OCI-LY1 (cell line): ENCODE data around the gene MAGI1.

ENCODE experiments used
- H2AFZ ChIP-seq: fragments of 200-600 bp; sonication (generic), shearing (Covaris generic); 2 replicates; pipeline ENCODE4 v1.6.0; 2014; ENCODE audit warnings: antibody characterized with exemption, mild to moderate bottlenecking, low read length
- H3F3A ChIP-seq: fragments of 200-600 bp; sonication (generic), shearing (Covaris generic); 2 replicates; pipeline ENCODE4 v1.6.0; 2014; ENCODE audit warnings: mild to moderate bottlenecking, antibody characterized with exemption, low read length, moderate library complexity; ENCODE audit not compliant: insufficient read depth
- H3K27ac ChIP-seq: fragments of 200-600 bp; sonication (generic); 2 replicates; pipeline ENCODE4 v1.5.1; 2014; ENCODE audit warnings: low read length, mixed run types, mild to moderate bottlenecking, low read depth; ENCODE audit not compliant: poor library complexity, severe bottlenecking
- H3K27me3 ChIP-seq: fragments of 200-600 bp; sonication (generic); 2 replicates; pipeline ENCODE4 v1.6.0; 2014; ENCODE audit warnings: antibody characterized with exemption, mild to moderate bottlenecking, low read length, moderate library complexity; ENCODE audit not compliant: insufficient read depth
- H3K36me3 ChIP-seq: fragments of 200-600 bp; sonication (generic); 2 replicates; pipeline ENCODE4 v1.6.1; 2014; ENCODE audit warnings: mild to moderate bottlenecking, antibody characterized with exemption, low read length, moderate library complexity, mixed read lengths; ENCODE audit not compliant: insufficient read depth
- H3K4me1 ChIP-seq: fragments of 200-600 bp; sonication (generic); 2 replicates; pipeline ENCODE4 v1.5.1; 2014; ENCODE audit warnings: mild to moderate bottlenecking, low read length, moderate library complexity; ENCODE audit not compliant: insufficient read depth, severe bottlenecking
- H3K4me2 ChIP-seq: fragments of 200-600 bp; sonication (generic), shearing (Covaris generic); 2 replicates; pipeline ENCODE4 v1.6.1; 2014; ENCODE audit warnings: low read length
- H3K4me3 ChIP-seq: fragments of 200-600 bp; sonication (generic); 2 replicates; pipeline ENCODE4 v1.5.1; 2014; ENCODE audit warnings: low read length, low read depth, mild to moderate bottlenecking, mixed read lengths; ENCODE audit not compliant: poor library complexity, severe bottlenecking
- H3K79me2 ChIP-seq: fragments of 200-600 bp; shearing (Covaris generic); 2 replicates; pipeline ENCODE4 v1.6.1; 2016; ENCODE audit warnings: mixed run types, low read length, mixed read lengths; ENCODE audit not compliant: insufficient read depth
- H3K9ac ChIP-seq: fragments of 200-600 bp; sonication (generic), shearing (Covaris generic); 2 replicates; pipeline ENCODE4 v1.6.1; 2014; ENCODE audit warnings: mild to moderate bottlenecking, low read length, mixed read lengths
- H3K9me2 ChIP-seq: fragments of 200-600 bp; sonication (generic), shearing (Covaris generic); 2 replicates; pipeline ENCODE4 v1.6.1; 2014; ENCODE audit warnings: low read depth, mild to moderate bottlenecking, low read length, mixed read lengths
- H3K9me3 ChIP-seq: fragments of 200-600 bp; shearing (Covaris generic); 2 replicates; pipeline ENCODE4 v1.6.1; 2014; ENCODE audit warnings: low read length, mixed read lengths
- H4K20me1 ChIP-seq: fragments of 200-600 bp; sonication (generic), shearing (Covaris generic); 2 replicates; pipeline ENCODE4 v1.6.0; 2016; ENCODE audit warnings: mild to moderate bottlenecking, low read length; ENCODE audit not compliant: insufficient read depth
- EZH2 ChIP-seq: fragments of 200-600 bp; sonication (generic), shearing (Covaris generic); IDR thresholded peaks from 2 replicates; pipeline ENCODE4 v1.8.0; 2017; ENCODE audit warnings: borderline replicate concordance, mixed run types, mild to moderate bottlenecking, antibody characterized with exemption, low read length, moderate library complexity, mixed read lengths
- TF ChIP-seq, protein P1 (sequence below): fragments of 200-600 bp; sonication (generic), shearing (Covaris generic); IDR thresholded peaks from 2 replicates; pipeline ENCODE4 v1.5.1; 2017; ENCODE audit warnings: mild to moderate bottlenecking, antibody characterized with exemption, low read length, moderate library complexity, mixed read lengths

Gene MAGI1

DNA sequence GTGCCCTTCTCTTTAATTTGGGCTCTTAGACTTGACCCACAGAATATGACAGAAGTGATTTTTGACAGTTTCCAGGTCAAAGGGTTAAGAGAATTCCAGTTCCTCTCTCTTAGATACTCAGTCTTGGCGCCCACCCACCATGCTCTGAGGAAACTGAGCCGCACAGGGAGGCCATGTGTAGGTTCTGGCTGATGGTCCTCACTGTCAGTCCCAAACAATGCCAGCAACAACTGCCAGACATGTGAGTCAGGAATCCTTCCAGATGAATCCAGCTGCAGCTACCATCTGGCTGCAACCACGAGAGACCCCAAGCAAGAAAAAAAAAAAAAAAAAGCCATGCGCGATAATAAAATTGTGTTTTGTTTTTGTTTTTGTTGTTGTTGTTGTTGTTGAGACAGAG, 326.6 kb downstream of the MAGI1 start:
- Histone ChIP-seq H3K27ac (no peak overlapping the region), H3K4me3 (no peak overlapping the region), H3K27me3 (no peaks in the 10 kb centered on the region), H3K9me3 (no peaks in the 10 kb centered on the region), H3F3A (no peaks in the 10 kb centered on the region), H3K9me2 (no peaks in the 10 kb centered on the region), H4K20me1 (no peaks in the 10 kb centered on the region), H3K4me2 (no peak overlapping the region), H3K4me1 (no peaks in the 10 kb centered on the region), H3K36me3 (no peaks in the 10 kb centered on the region), H2AFZ (no peak overlapping the region), H3K9ac (no peak overlapping the region), H3K79me2 (no peaks in the 10 kb centered on the region)
- no peak for TF ChIP-seq EZH2
- TF ChIP-seq, protein P1, sequence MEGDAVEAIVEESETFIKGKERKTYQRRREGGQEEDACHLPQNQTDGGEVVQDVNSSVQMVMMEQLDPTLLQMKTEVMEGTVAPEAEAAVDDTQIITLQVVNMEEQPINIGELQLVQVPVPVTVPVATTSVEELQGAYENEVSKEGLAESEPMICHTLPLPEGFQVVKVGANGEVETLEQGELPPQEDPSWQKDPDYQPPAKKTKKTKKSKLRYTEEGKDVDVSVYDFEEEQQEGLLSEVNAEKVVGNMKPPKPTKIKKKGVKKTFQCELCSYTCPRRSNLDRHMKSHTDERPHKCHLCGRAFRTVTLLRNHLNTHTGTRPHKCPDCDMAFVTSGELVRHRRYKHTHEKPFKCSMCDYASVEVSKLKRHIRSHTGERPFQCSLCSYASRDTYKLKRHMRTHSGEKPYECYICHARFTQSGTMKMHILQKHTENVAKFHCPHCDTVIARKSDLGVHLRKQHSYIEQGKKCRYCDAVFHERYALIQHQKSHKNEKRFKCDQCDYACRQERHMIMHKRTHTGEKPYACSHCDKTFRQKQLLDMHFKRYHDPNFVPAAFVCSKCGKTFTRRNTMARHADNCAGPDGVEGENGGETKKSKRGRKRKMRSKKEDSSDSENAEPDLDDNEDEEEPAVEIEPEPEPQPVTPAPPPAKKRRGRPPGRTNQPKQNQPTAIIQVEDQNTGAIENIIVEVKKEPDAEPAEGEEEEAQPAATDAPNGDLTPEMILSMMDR: no peak

DNA sequence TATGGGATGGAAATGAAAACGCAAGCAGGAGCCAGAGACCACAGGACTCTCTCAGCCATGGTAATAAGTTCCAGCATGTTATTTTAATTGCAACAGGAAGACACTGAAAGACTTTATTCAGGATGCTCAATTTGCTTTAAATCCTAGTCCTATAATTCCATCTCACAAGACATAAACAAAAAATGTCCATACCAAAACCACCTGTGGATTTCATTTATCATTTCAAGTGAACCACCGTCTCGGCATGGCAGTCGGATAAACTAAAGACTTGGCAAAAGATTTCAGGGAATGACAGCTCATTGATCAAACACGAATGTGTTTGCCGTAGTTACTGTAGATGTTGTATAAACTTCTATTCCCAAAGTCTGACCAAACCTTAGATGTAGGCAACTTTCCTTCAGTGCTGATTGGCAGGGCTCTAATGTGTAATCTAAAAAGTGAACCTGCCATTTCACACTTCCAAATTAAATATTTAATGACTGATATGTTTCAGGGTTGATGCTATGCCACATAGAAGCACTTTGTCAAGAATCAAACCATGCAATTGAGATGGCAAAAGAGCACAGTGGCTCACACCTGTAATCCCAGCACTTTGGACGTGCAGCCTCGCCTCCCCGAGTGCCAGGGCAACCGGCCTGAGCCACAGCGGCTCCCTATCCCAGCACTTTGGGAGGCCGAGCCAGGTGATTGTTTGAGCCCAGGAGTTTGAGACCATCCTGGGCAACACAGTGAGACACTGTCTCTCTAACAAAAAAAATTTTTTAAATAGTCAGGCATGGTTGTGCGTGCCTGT, 331.7 kb downstream of the MAGI1 start:
- H3K27ac ChIP-seq: no peak overlapping the region
- H3K27me3 ChIP-seq: no peaks in the 10 kb centered on the region
- no peak overlapping the region for H3K9ac ChIP-seq
- no peak overlapping the region for H3K4me3 ChIP-seq
- H4K20me1 ChIP-seq: no peaks in the 10 kb centered on the region
- H3F3A ChIP-seq: no peaks in the 10 kb centered on the region
- no peaks in the 10 kb centered on the region for H3K9me2 ChIP-seq
- TF ChIP-seq, protein P1: no peak
- TF ChIP-seq EZH2: no peak
- no peaks in the 10 kb centered on the region for H3K4me1 ChIP-seq
- H2AFZ ChIP-seq: no peak overlapping the region
- no peaks in the 10 kb centered on the region for H3K36me3 ChIP-seq
- no peaks in the 10 kb centered on the region for H3K9me3 ChIP-seq
- H3K4me2 ChIP-seq: no peak overlapping the region
- no peaks in the 10 kb centered on the region for H3K79me2 ChIP-seq

DNA sequence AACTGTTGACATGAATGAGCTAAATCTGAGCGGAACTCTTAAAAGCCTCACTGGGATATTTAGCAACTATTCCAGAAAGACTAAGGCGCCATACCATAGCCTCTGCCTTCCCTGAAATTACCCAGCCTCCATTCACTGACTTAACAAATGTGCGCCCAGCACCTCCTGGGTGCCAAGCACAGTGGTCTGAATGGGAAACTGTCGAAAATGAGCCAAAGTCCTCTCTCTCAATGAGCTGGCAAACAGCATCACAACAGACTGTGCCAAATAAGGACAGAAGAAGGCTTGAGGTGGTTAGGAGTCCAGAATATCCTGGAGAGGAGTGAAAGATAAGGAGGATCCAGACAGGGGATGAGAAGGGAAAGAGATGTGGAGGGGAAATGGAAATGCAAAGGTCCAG, 332.4 kb downstream of the MAGI1 start:
- Histone ChIP-seq H3K79me2 (no peaks in the 10 kb centered on the region), H3K9ac (no peak overlapping the region), H3K27ac (no peak overlapping the region), H2AFZ (no peak overlapping the region), H3K36me3 (no peaks in the 10 kb centered on the region), H4K20me1 (no peaks in the 10 kb centered on the region), H3K27me3 (no peaks in the 10 kb centered on the region), H3K9me2 (no peaks in the 10 kb centered on the region), H3K9me3 (no peaks in the 10 kb centered on the region), H3K4me2 (no peak overlapping the region), H3K4me3 (no peak overlapping the region), H3F3A (no peaks in the 10 kb centered on the region), H3K4me1 (no peaks in the 10 kb centered on the region)
- TF ChIP-seq EZH2: no peak

DNA sequence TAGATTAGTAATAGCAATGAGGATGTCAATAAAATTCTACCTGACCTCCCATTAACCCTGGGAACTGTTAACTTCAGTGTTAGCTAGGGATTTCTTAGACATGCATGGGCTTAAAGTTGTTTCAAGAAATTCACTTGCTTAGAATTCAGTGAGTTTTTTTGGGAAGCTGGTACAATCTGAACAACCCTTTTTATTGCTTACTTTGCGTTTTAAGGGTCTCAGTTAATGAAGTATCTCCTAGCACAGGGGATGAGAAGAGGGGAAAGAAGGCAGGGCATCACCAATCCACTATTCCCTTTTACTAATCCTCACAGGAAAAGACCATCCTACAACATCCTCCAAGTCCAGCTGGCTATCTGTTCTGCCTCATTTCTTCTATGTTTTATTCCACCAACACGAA, 334.9 kb downstream of the MAGI1 start:
- Histone ChIP-seq H3K9me3 (no peaks in the 10 kb centered on the region), H3K27ac (no peak overlapping the region), H3K36me3 (no peaks in the 10 kb centered on the region), H2AFZ (no peak overlapping the region), H3F3A (no peaks in the 10 kb centered on the region), H3K4me2 (no peak overlapping the region), H3K4me3 (no peak overlapping the region), H3K9me2 (no peaks in the 10 kb centered on the region), H3K79me2 (no peaks in the 10 kb centered on the region), H3K27me3 (no peaks in the 10 kb centered on the region), H3K4me1 (no peaks in the 10 kb centered on the region), H3K9ac (no peak overlapping the region), H4K20me1 (no peaks in the 10 kb centered on the region)
- no peak for TF ChIP-seq EZH2
- TF ChIP-seq, protein P1: no peak
